Vagina (tissue), 2 donors: ENCODE data around the gene KBTBD12.

Experiments used
- POLR2AphosphoS5 ChIP-seq, 2 donors: sonication (generic); formaldehyde crosslinking; IDR thresholded peaks; one replicate each; pipeline ENCODE4 v1.9.0; 2017; ENCODE audit warnings: antibody characterized with exemption in 2 of 2, mild to moderate bottlenecking in 2 of 2, low read depth in 1 of 2; ENCODE audit not compliant: insufficient read depth in 1 of 2
- TF ChIP-seq, protein P1 (sequence below), 3 experiments: fragments of 450-650 bp in 2 of 3; fragments of 200-600 bp in 1 of 3; sonication (generic) in 1 of 3; IDR thresholded peaks; one replicate each; pipeline ENCODE4 v1.5.1; 2017 to 2019; ENCODE audit warnings: antibody characterized with exemption in 3 of 3, mild to moderate bottlenecking in 2 of 3, moderate library complexity in 2 of 3

- TF ChIP-seq, protein P1, sequence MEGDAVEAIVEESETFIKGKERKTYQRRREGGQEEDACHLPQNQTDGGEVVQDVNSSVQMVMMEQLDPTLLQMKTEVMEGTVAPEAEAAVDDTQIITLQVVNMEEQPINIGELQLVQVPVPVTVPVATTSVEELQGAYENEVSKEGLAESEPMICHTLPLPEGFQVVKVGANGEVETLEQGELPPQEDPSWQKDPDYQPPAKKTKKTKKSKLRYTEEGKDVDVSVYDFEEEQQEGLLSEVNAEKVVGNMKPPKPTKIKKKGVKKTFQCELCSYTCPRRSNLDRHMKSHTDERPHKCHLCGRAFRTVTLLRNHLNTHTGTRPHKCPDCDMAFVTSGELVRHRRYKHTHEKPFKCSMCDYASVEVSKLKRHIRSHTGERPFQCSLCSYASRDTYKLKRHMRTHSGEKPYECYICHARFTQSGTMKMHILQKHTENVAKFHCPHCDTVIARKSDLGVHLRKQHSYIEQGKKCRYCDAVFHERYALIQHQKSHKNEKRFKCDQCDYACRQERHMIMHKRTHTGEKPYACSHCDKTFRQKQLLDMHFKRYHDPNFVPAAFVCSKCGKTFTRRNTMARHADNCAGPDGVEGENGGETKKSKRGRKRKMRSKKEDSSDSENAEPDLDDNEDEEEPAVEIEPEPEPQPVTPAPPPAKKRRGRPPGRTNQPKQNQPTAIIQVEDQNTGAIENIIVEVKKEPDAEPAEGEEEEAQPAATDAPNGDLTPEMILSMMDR (IDR thresholded peaks at IDR 0.05), result no peak
- TF ChIP-seq POLR2AphosphoS5 (IDR thresholded peaks at IDR 0.05; ENCODE audit: insufficient read depth in 1 of 2, low read depth in 1 of 2), result no peak
These were observed 15.8 kb upstream of the KBTBD12 start for GRCh38 chr3:127899200-127899599.
